SU-DHL-6 (cell line): ENCODE results near the gene RBMS3.

Experiments used
- H2AFZ ChIP-seq: fragments of 200-600 bp; sonication (generic); 2 replicates; pipeline ENCODE4 v1.6.1; 2014; ENCODE audit warnings: low read depth, mild to moderate bottlenecking, moderate library complexity, mixed read lengths, antibody characterized with exemption, low read length; ENCODE audit not compliant: severe bottlenecking
- H3F3A ChIP-seq: fragments of 200-600 bp; shearing (Covaris generic); 2 replicates; pipeline ENCODE4 v1.6.0; 2016; ENCODE audit warnings: antibody characterized with exemption, mild to moderate bottlenecking; ENCODE audit not compliant: insufficient read depth
- H3K27ac ChIP-seq: fragments of 200-600 bp; sonication (generic); 2 replicates; pipeline ENCODE4 v1.5.1; 2016; ENCODE audit warnings: low read depth, mild to moderate bottlenecking, low read length, moderate library complexity, mixed read lengths
- H3K27me3 ChIP-seq: fragments of 200-600 bp; sonication (generic), shearing (Covaris generic); 2 replicates; pipeline ENCODE4 v1.6.0; 2014; ENCODE audit warnings: mild to moderate bottlenecking, low read length
- H3K36me3 ChIP-seq: fragments of 200-600 bp; sonication (generic); 2 replicates; pipeline ENCODE4 v1.6.1; 2014; ENCODE audit warnings: mild to moderate bottlenecking, low read length, mixed read lengths
- H3K4me2 ChIP-seq: fragments of 300-600, 200-600 bp; shearing (Covaris generic), sonication (generic); 2 replicates; pipeline ENCODE4 v1.6.0; 2014; ENCODE audit warnings: low read length, low read depth, mild to moderate bottlenecking; ENCODE audit not compliant: poor library complexity, severe bottlenecking
- H3K4me3 ChIP-seq: fragments of 200-600 bp; sonication (generic); 2 replicates; pipeline ENCODE4 v1.5.1; 2014; ENCODE audit warnings: antibody characterized with exemption, low read length, mild to moderate bottlenecking, mixed read lengths; ENCODE audit not compliant: insufficient read depth, poor library complexity, severe bottlenecking
- H3K79me2 ChIP-seq: fragments of 200-600 bp; sonication (generic); 2 replicates; pipeline ENCODE4 v1.6.1; 2014; ENCODE audit warnings: mild to moderate bottlenecking, low read length, moderate library complexity; ENCODE audit not compliant: insufficient read depth
- H3K9ac ChIP-seq: fragments of 200-600 bp; sonication (generic); 2 replicates; pipeline ENCODE4 v1.7.0; 2014; ENCODE audit warnings: mild to moderate bottlenecking, low read length
- H3K9me2 ChIP-seq: fragments of 200-600 bp; sonication (generic); replicated peaks from 2 replicates; pipeline ENCODE4 v1.6.1; 2014; ENCODE audit warnings: low read length; ENCODE audit not compliant: insufficient read depth
- H3K9me3 ChIP-seq: fragments of 200-600 bp; sonication (generic); 2 replicates; pipeline ENCODE4 v1.6.1; 2014; ENCODE audit warnings: low read length, mixed read lengths; ENCODE audit not compliant: insufficient read depth
- H4K20me1 ChIP-seq: fragments of 200-600 bp; sonication (generic); 2 replicates; pipeline ENCODE4 v1.6.1; 2014; ENCODE audit warnings: low read depth, mild to moderate bottlenecking, antibody characterized with exemption, low read length, moderate library complexity, mixed read lengths
- CTCF ChIP-seq: fragments of 200-600 bp; sonication (generic); IDR thresholded peaks from one replicate; pipeline ENCODE4 v1.5.1; 2017; ENCODE audit warnings: antibody characterized with exemption, mild to moderate bottlenecking, low read length, moderate library complexity; ENCODE audit not compliant: insufficient read depth, poor library complexity, severe bottlenecking
- EZH2phosphoT487 ChIP-seq: fragments of 200-600 bp; sonication (generic), shearing (Covaris generic); conservative IDR thresholded peaks from 2 replicates; pipeline ENCODE4 v1.6.1; 2018; ENCODE audit warnings: mild to moderate bottlenecking, antibody characterized with exemption, low read length, moderate library complexity, mixed read lengths

RBMS3 gene

GRCh38 chr3:29912600-29913288, 631.9 kb downstream of the RBMS3 start:
- no peaks in the 10 kb centered on the region for H3K9me2 ChIP-seq
- no peaks in the 10 kb centered on the region for H4K20me1 ChIP-seq
- H3F3A ChIP-seq = no peaks in the 10 kb centered on the region
- no peaks in the 10 kb centered on the region for H3K9me3 ChIP-seq
- no peak overlapping the region for H3K9ac ChIP-seq
- no peak overlapping the region for H3K27ac ChIP-seq
- TF ChIP-seq EZH2phosphoT487 (no peak), CTCF (no peak)
- H3K4me3 ChIP-seq = no peak overlapping the region
- H3K36me3 ChIP-seq = no peaks in the 10 kb centered on the region
- H3K27me3 ChIP-seq = no peaks in the 10 kb centered on the region
- H3K79me2 ChIP-seq = no peaks in the 10 kb centered on the region
- no peak overlapping the region for H2AFZ ChIP-seq
- no peak overlapping the region for H3K4me2 ChIP-seq

DNA sequence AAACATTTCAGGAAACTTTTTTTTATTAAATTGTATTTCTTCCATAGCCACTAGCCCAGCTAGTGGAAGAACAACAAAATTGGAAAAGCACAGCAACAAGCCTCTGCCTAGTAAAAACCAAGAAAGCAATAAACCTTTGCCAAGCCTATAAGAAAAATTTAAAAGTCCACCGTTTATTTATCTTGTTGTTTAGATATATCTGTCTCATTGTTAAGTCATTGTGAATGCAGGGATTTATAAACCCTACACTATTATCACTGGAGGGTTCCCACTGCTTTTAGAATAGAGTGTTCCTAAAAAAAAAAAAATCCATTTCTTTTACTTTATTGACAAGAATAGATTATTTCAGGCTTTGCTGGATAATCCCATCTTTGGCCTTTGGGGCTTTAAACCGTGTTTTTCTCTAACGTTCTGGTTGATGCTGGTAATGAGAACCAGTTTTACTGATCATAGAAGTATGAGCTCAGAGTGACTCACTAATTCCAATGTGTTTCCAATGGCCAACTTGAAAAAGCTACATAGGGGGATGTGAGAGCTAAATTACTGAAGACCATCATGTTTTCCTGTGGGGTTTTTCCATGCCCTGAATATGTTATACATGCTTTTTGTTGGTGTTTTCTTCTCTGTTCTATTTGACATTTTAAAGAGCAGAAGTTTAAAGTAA, 634.1 kb downstream of the RBMS3 start:
- H3K9me2 ChIP-seq = no peaks in the 10 kb centered on the region
- H3K79me2 ChIP-seq = no peaks in the 10 kb centered on the region
- H3K27me3 ChIP-seq = no peaks in the 10 kb centered on the region
- H3K4me2 ChIP-seq = no peak overlapping the region
- TF ChIP-seq EZH2phosphoT487 (no peak), CTCF (no peak)
- no peak overlapping the region for H3K9ac ChIP-seq
- no peak overlapping the region for H3K27ac ChIP-seq
- no peaks in the 10 kb centered on the region for H4K20me1 ChIP-seq
- no peaks in the 10 kb centered on the region for H3K36me3 ChIP-seq
- no peaks in the 10 kb centered on the region for H3K9me3 ChIP-seq
- no peaks in the 10 kb centered on the region for H3F3A ChIP-seq
- no peak overlapping the region for H3K4me3 ChIP-seq
- no peak overlapping the region for H2AFZ ChIP-seq

DNA sequence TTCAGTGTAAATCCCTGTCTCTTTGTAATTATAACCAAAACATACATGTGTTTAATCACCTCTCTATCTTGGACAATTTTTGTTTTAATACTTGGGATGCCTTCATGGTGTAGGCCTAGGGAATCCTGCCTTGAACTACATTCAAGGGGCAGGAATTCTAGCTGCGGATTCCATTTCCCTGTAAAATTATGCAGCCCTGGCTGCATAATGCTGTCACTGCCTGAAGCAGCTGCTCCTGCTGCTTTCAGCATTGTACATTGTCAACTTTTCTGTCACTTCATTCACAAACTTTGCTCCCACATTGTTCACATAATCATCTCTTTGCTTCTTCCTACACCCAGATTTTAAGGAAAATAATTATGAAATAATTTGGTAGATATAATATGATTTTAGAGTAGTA, 638.7 kb downstream of the RBMS3 start:
- Histone ChIP-seq H3K9ac (no peak overlapping the region), H3K79me2 (no peaks in the 10 kb centered on the region), H3K4me2 (no peak overlapping the region), H3K9me2 (no peaks in the 10 kb centered on the region), H3F3A (no peaks in the 10 kb centered on the region), H4K20me1 (no peaks in the 10 kb centered on the region), H3K9me3 (no peaks in the 10 kb centered on the region), H3K27me3 (no peaks in the 10 kb centered on the region), H3K4me3 (no peak overlapping the region), H3K36me3 (no peaks in the 10 kb centered on the region), H2AFZ (no peak overlapping the region), H3K27ac (no peak overlapping the region)
- no peak for TF ChIP-seq EZH2phosphoT487
- TF ChIP-seq CTCF = no peak
